Endothelial cell of umbilical vein (primary cell): Measurements from ENCODE around the gene RFNG. TPM values are rescaled to one million over a fixed set of nuclear protein-coding genes. Genes with fewer than 3 reads are reported as not detected.

Source experiments
- BruUV-seq: library from RNA; stranded (reverse); fragments of 400-500 nt; replicated peaks from 2 replicates; lab custom pipeline; 2021; lab: Mats Ljungman, UMichigan
- CTCF ChIA-PET: fragments of 300-600, 350-600 bp; sonication (Branson Sonifier 250); formaldehyde crosslinking; loops from one replicate; lab custom pipeline; 2021; ENCODE audit warnings: antibody characterized with exemption, inconsistent platforms; lab: Charles Lee
- POLR2A ChIA-PET: fragments of 300-600, 350-600 bp; sonication (Branson Sonifier 250); formaldehyde crosslinking; loops from one replicate; lab custom pipeline; 2021; ENCODE audit warnings: antibody characterized with exemption, inconsistent platforms; lab: Charles Lee
- DNase-seq: peaks from one replicate; pipeline ENCODE4 v3.0.0-alpha.2; 2011; ENCODE audit warnings: low read depth, low spot score
- FAIRE-seq: peaks from 2 replicates; lab custom pipeline; 2011; peaks lifted over from hg19 to GRCh38; lab: Jason Lieb, UNC
- H2AFZ ChIP-seq: 2 replicates; pipeline ENCODE4 v1.6.0; 2012; ENCODE audit warnings: low read depth, low read length, control low read depth, inconsistent platforms
- H3K27ac ChIP-seq: 2 replicates; pipeline ENCODE4 v1.5.1; 2011; ENCODE audit warnings: low read depth, mild to moderate bottlenecking, control low read depth, low read length, moderate library complexity; ENCODE audit not compliant: insufficient read depth
- H3K27me3 ChIP-seq, 2 experiments: 2 replicates each; pipeline versions ENCODE4 v1.6.0 to v1.6.1; 2011; ENCODE audit warnings: low read length in 2 of 2, mixed read lengths in 1 of 2; ENCODE audit not compliant: control insufficient read depth in 2 of 2, insufficient read depth in 2 of 2
- H3K36me3 ChIP-seq, 2 experiments: 2 replicates in 1 of 2; 3 replicates in 1 of 2; pipeline ENCODE4 v1.5.1; 2011; ENCODE audit warnings: low read length in 2 of 2, mild to moderate bottlenecking in 1 of 2, moderate library complexity in 1 of 2; ENCODE audit not compliant: control insufficient read depth in 2 of 2, insufficient read depth in 2 of 2; ENCODE audit errors: extremely low read depth in 1 of 2
- H3K4me1 ChIP-seq: 3 replicates; pipeline ENCODE4 v1.5.1; 2011; ENCODE audit warnings: mild to moderate bottlenecking, low read length; ENCODE audit not compliant: control insufficient read depth, insufficient read depth; ENCODE audit errors: extremely low read depth
- H3K4me2 ChIP-seq: 2 replicates; pipeline ENCODE4 v1.6.1; 2011; ENCODE audit warnings: low read length, control low read depth, mixed read lengths; ENCODE audit not compliant: insufficient read depth
- H3K4me3 ChIP-seq, 3 experiments: fragments of 200-600 bp in 1 of 3; sonication (generic), shearing (Covaris generic) in 1 of 3; replicated peaks in 1 of 3; 2 replicates each; pipeline ENCODE4 v1.5.1; 2011 to 2016; ENCODE audit warnings: control low read depth in 3 of 3, low read length in 3 of 3, mild to moderate bottlenecking in 2 of 3, inconsistent platforms in 1 of 3, low read depth in 1 of 3, moderate library complexity in 1 of 3; ENCODE audit not compliant: insufficient read depth in 1 of 3
- H3K79me2 ChIP-seq: 2 replicates; pipeline ENCODE4 v1.6.0; 2012; ENCODE audit warnings: low read length, inconsistent platforms; ENCODE audit not compliant: control insufficient read depth, insufficient read depth
- H3K9ac ChIP-seq: replicated peaks from 2 replicates; pipeline ENCODE3; 2011; ENCODE audit warnings: low read length, control low read depth; ENCODE audit not compliant: insufficient read depth; ENCODE audit errors: extremely low read depth
- H3K9me1 ChIP-seq: replicated peaks from 3 replicates; pipeline ENCODE4 v1.6.0; 2011; ENCODE audit warnings: mild to moderate bottlenecking, low read length; ENCODE audit not compliant: control insufficient read depth, insufficient read depth; ENCODE audit errors: extremely low read depth
- H3K9me3 ChIP-seq: replicated peaks from 2 replicates; pipeline ENCODE4 v1.5.1; 2012; ENCODE audit warnings: low read length, inconsistent platforms; ENCODE audit not compliant: control insufficient read depth, insufficient read depth
- H4K20me1 ChIP-seq: replicated peaks from 2 replicates; pipeline ENCODE3; 2011; ENCODE audit warnings: mild to moderate bottlenecking, low read length; ENCODE audit not compliant: control insufficient read depth, insufficient read depth; ENCODE audit errors: extremely low read depth
- CTCF ChIP-seq, 2 donors: IDR thresholded peaks; 1 replicate in 1 of 2; 2 replicates in 1 of 2; pipeline ENCODE4 v1.5.1; 2011; ENCODE audit warnings: low read length in 2 of 2, mild to moderate bottlenecking in 2 of 2, moderate library complexity in 2 of 2, control low read depth in 1 of 2, inconsistent platforms in 1 of 2, low read depth in 1 of 2; ENCODE audit not compliant: insufficient read depth in 1 of 2; ENCODE audit errors: extremely low read depth in 1 of 2
- EZH2 ChIP-seq: IDR thresholded peaks from 2 replicates; pipeline ENCODE4 v1.6.1; 2012; ENCODE audit warnings: borderline replicate concordance, low read depth, mild to moderate bottlenecking, moderate library complexity, low read length, inconsistent platforms; ENCODE audit not compliant: severe bottlenecking
- FOS ChIP-seq: IDR thresholded peaks from 2 replicates; pipeline ENCODE4 v1.6.1; 2011; ENCODE audit warnings: mild to moderate bottlenecking, low read length, moderate library complexity, borderline replicate concordance; ENCODE audit not compliant: insufficient read depth
- GATA2 ChIP-seq: IDR thresholded peaks from 2 replicates; pipeline ENCODE4 v1.7.0; 2011; ENCODE audit warnings: low read depth, mild to moderate bottlenecking, moderate library complexity, mixed read lengths, low read length; ENCODE audit not compliant: insufficient read length, insufficient read depth
- JUN ChIP-seq: IDR thresholded peaks from 2 replicates; pipeline ENCODE4 v1.6.1; 2011; ENCODE audit warnings: borderline replicate concordance, low read depth; ENCODE audit not compliant: insufficient read length, insufficient read depth
- MYC ChIP-seq: IDR thresholded peaks from one replicate; pipeline ENCODE4 v1.6.1; 2011; ENCODE audit warnings: mild to moderate bottlenecking, low read depth, low read length
- POLR2A ChIP-seq: IDR thresholded peaks from 2 replicates; pipeline ENCODE4 v1.6.1; 2012; ENCODE audit warnings: low read depth, mild to moderate bottlenecking, control low read depth, low read length
- POLR2AphosphoS5 ChIP-seq: IDR thresholded peaks from 2 replicates; pipeline ENCODE4 v1.6.1; 2012; ENCODE audit warnings: low read depth, mild to moderate bottlenecking, control low read depth, low read length, moderate library complexity; ENCODE audit not compliant: insufficient read depth
- dilution Hi-C: fragments of 300-500 bp; cut with MboI; formaldehyde crosslinking; loops from one replicate; pipeline ENCODE4 v1.15.0; 2019; ENCODE audit warnings: low sequenced_read_pairs; ENCODE audit not compliant: extremely low pct_ligation_motif_present
- intact Hi-C: fragments of 100-400 bp; cut with micrococcal nuclease; formaldehyde crosslinking; loops from one replicate; pipeline ENCODE4 v1.10.0; 2022
- polyA plus RNA-seq, 4 experiments: library from polyadenylated mRNA; depleted of rRNA in 3 of 4; stranded (reverse) in 3 of 4; unstranded in 1 of 4; fragments of >200 nt; gene quantifications; 2 replicates each; pipeline versions ENCODE4 v1.2.1 to v1.2.3, GENCODE V29; 2011 to 2012; ENCODE audit warnings: missing spikeins in 1 of 4
- total RNA-seq: library from RNA; stranded (reverse); gene quantifications from 2 replicates; pipeline ENCODE4 v1.2.3, GENCODE V29; 2021
- TF ChIP-seq, protein P1 (sequence below): IDR thresholded peaks from 2 replicates; pipeline ENCODE4 v1.6.1; 2011; ENCODE audit not compliant: insufficient read depth, insufficient read length

Gene RFNG
- total and polyA plus RNA-seq, 2 donors (not counting 3 experiments of a cell fraction or from before 2014, with no cell fraction given), result 33.7 to 40.0 TPM

DNA sequence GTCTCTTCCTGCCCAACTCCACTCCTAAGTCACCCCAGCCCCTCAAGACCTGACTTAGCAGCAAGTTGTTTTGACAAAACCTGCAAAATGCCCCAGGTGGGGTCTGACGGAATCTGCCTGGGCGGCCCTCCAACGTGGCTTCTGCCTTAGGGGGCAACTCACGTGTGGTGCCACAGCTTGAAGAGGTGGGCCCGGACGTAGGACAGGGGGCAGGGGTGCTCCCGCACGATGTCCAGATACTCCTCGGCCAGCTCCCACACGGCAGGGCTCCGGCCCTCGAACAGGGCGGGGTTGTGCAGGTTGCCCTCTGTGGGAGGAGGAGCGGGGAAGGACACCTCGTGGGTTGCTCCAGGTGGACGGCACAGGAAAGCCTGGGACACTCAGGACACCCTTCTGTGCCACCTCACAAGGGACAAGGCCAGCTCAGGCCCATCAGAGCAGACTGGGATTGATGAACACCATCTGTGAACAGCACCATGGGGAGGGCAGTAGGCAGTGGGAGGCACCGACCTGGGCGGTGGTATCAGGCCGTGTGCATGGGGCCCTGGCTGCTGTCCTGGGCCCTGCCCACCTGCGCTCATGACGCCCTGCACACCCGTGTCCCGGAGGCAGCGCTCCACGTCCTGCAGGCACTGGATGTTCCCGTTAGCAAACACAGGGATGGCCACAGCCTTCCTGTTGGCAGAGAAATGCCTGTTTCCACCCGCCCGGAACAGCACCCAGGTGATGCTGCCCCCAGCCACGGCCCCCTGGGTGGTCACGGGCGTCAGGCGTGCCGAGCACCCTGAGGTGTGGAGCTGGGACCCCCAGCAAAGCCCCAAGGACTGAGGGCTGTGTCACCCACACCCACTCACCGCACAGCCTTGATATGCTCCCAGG, 9.7 kb upstream of the RFNG start:
- dilution Hi-C loops, result no loop called here
- H3K4me1 ChIP-seq, result peaks cover 15% of the 10 kb centered on the region
- H3K4me3 ChIP-seq, result no peak overlapping the region
- H3K27me3 ChIP-seq, result no peaks in the 10 kb centered on the region
- peaks cover 3 to 42% of the 10 kb centered on the region in 2 experiments for H3K36me3 ChIP-seq
- H3K9me1 ChIP-seq, result no peaks in the 10 kb centered on the region
- intact Hi-C loops, result no loop called here
- no peak overlapping the region for H3K9ac ChIP-seq
- no peaks in the 10 kb centered on the region for H3K9me3 ChIP-seq
- DNase-seq (no peak), FAIRE-seq (no peak)
- no peak overlapping the region for H3K27ac ChIP-seq
- POLR2A ChIA-PET, result no interaction called here
- no peak overlapping the region for H2AFZ ChIP-seq
- no peak overlapping the region for H3K4me2 ChIP-seq
- no TSS peak for BruUV-seq
- TF ChIP-seq, protein P1, sequence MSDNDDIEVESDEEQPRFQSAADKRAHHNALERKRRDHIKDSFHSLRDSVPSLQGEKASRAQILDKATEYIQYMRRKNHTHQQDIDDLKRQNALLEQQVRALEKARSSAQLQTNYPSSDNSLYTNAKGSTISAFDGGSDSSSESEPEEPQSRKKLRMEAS, result no peak
- TF ChIP-seq JUN, result no peak
- TF ChIP-seq CTCF (IDR thresholded peaks at IDR 0.05; ENCODE audit: extremely low read depth in 1 of 2, insufficient read depth in 1 of 2, low read depth in 1 of 2, low read length in 2 of 2), result no peak
- no peak for TF ChIP-seq POLR2AphosphoS5
- no peak for TF ChIP-seq MYC
- TF ChIP-seq GATA2, result no peak
- TF ChIP-seq POLR2A, result no peak
- TF ChIP-seq EZH2, result no peak
- TF ChIP-seq FOS, result no peak
- peaks cover 14% of the 10 kb centered on the region for H3K79me2 ChIP-seq
- no peaks in the 10 kb centered on the region for H4K20me1 ChIP-seq
- CTCF ChIA-PET, result no interaction called here
